ENCODE data around the gene DEDD. TPM values are rescaled to one million over a fixed set of nuclear protein-coding genes. Genes with fewer than 3 reads are reported as not detected.

The DEDD gene
- total RNA-seq, 6 donors from 2014 or later = 26.7 to 45.1 (median 35.1) TPM

- 61 to 65% methylated on average over 9 of the region's 9 CpGs for WGBS, 2 donors
- H3K36me3 ChIP-seq = peaks cover 11 to 31% (median 20%) of the 10 kb centered on the region in 4 donors
- no peak for TF ChIP-seq POLR2A (IDR thresholded peaks at IDR 0.05)
- TF ChIP-seq EP300 (IDR thresholded peaks at IDR 0.05) = no peak
- TF ChIP-seq, protein P1, sequence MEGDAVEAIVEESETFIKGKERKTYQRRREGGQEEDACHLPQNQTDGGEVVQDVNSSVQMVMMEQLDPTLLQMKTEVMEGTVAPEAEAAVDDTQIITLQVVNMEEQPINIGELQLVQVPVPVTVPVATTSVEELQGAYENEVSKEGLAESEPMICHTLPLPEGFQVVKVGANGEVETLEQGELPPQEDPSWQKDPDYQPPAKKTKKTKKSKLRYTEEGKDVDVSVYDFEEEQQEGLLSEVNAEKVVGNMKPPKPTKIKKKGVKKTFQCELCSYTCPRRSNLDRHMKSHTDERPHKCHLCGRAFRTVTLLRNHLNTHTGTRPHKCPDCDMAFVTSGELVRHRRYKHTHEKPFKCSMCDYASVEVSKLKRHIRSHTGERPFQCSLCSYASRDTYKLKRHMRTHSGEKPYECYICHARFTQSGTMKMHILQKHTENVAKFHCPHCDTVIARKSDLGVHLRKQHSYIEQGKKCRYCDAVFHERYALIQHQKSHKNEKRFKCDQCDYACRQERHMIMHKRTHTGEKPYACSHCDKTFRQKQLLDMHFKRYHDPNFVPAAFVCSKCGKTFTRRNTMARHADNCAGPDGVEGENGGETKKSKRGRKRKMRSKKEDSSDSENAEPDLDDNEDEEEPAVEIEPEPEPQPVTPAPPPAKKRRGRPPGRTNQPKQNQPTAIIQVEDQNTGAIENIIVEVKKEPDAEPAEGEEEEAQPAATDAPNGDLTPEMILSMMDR (IDR thresholded peaks at IDR 0.05) = no peak
- TF ChIP-seq POLR2AphosphoS5 (IDR thresholded peaks at IDR 0.05) = no peak
- no peaks in the 10 kb centered on the region for H3K9me3 ChIP-seq
- no peaks in the 10 kb centered on the region for H3K27me3 ChIP-seq
- peaks cover 19 to 24% (median 24%) of the 10 kb centered on the region in 4 donors for H3K4me1 ChIP-seq
- DNase-seq (no peak), ATAC-seq (ENCODE audit: low FRiP score in 2 of 2) (no peak)
- H3K27ac ChIP-seq = peak overlapping the region; percentile 83 to 94 (median 93)
- H3K4me3 ChIP-seq = peak overlapping the region in 3 of 4 donors; percentile 64 to 77 (median 65)
Observed at GRCh38 chr1:161177936-161178244, 45.4 kb upstream of the DEDD start.

- WGBS, 2 donors = 5 to 12% methylated on average over 20 to 44 of the region's 50 CpGs
- peak in 2 of 4 donors; percentile 54 to 84 for TF ChIP-seq POLR2A (IDR thresholded peaks at IDR 0.05)
- peak; percentile 88 to 92 for TF ChIP-seq POLR2AphosphoS5 (IDR thresholded peaks at IDR 0.05)
- peak in 1 of 4 donors; percentile 7 for TF ChIP-seq EP300 (IDR thresholded peaks at IDR 0.05)
- TF ChIP-seq, protein P1 (IDR thresholded peaks at IDR 0.05) = peak in 2 of 6 experiments; percentile 12 to 21
- Histone ChIP-seq H3K36me3 (peaks cover 12 to 36% (median 25%) of the 10 kb centered on the region in 4 donors), H3K27me3 (no peaks in the 10 kb centered on the region), H3K4me3 (peak within 1 kb of the TSS; percentile 39 to 77 (median 64)), H3K9me3 (no peaks in the 10 kb centered on the region), H3K27ac (peak within 1 kb of the TSS; percentile 83 to 94 (median 93)), H3K4me1 (peaks cover 19 to 29% (median 24%) of the 10 kb centered on the region in 4 donors)
- DNase-seq = peak; percentile 90 to 100
- ATAC-seq (ENCODE audit: low FRiP score in 2 of 2) = peak; percentile 96 to 99
Observed at GRCh38 chr1:161177112-161177935, 44.9 kb upstream of the DEDD start, which contains the start of gene B4GALT3. B4GALT3 (minus strand) TSS chr1:161177507; CDS start chr1:161176060, 1,447 bp downstream.

DNA sequence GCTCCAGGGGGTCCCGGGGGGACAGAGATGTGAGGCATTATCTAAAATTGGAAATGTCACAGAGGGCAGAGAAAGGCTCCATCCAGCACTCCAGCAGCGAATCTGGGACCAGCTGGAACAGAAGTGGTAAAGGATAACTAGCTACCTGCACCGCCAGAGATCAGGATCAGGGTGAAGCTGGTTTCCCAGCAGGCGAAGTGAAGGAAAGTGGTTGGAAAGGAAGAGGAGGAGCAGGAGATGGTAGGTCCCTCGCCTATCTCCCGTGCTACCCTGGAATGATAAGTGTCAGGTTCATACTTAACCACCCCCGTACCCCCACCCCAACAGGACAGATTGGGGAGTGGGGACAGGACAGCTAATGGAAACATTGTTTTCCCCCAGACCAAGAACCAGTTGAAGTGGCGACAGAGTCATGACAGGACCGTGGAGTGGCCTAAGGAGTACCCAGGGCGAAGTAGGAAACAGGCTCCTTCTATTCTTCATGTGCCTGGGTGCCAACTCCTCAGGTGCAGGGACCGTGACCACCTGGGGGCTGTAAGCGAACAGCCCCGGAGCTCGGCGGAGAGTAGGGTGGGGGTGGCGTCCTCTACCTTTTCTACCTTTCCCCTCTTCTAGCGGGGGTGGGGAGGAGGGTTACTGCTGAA is 44.1 kb upstream of the DEDD start:
- no peaks in the 10 kb centered on the region for H3K27me3 ChIP-seq
- DNase-seq (no peak), ATAC-seq (ENCODE audit: low FRiP score in 2 of 2) (peak; percentile 5 to 44)
- peak overlapping the region; percentile 83 to 94 (median 93) for H3K27ac ChIP-seq
- peak overlapping the region; percentile 39 to 77 (median 64) for H3K4me3 ChIP-seq
- peaks cover 20 to 44% (median 31%) of the 10 kb centered on the region in 4 donors for H3K36me3 ChIP-seq
- H3K9me3 ChIP-seq = no peaks in the 10 kb centered on the region
- H3K4me1 ChIP-seq = peaks cover 19 to 29% (median 24%) of the 10 kb centered on the region in 4 donors
- 23 to 28% methylated on average over 11 to 17 of the region's 17 CpGs for WGBS, 2 donors
- no peak for TF ChIP-seq POLR2AphosphoS5 (IDR thresholded peaks at IDR 0.05)
- TF ChIP-seq POLR2A (IDR thresholded peaks at IDR 0.05) = no peak
- TF ChIP-seq, protein P1 (IDR thresholded peaks at IDR 0.05) = no peak
- no peak for TF ChIP-seq EP300 (IDR thresholded peaks at IDR 0.05)

GRCh38 chr1:161175771-161176453 is 43.4 kb upstream of the DEDD start:
- ATAC-seq (ENCODE audit: low FRiP score in 2 of 2) (no peak), DNase-seq (no peak)
- Histone ChIP-seq H3K36me3 (peaks cover 22 to 50% (median 38%) of the 10 kb centered on the region in 4 donors), H3K27me3 (no peaks in the 10 kb centered on the region), H3K4me1 (peaks cover 19 to 29% (median 24%) of the 10 kb centered on the region in 4 donors), H3K9me3 (no peaks in the 10 kb centered on the region), H3K4me3 (peak overlapping the region in 2 of 4 donors; percentile 64 to 77), H3K27ac (peak overlapping the region; percentile 83 to 94 (median 93))
- 88 to 91% methylated on average over 10 of the region's 10 CpGs for WGBS, 2 donors
- TF ChIP-seq POLR2A (IDR thresholded peaks at IDR 0.05) (no peak), POLR2AphosphoS5 (IDR thresholded peaks at IDR 0.05) (no peak), EP300 (IDR thresholded peaks at IDR 0.05) (no peak)
- TF ChIP-seq, protein P1 (IDR thresholded peaks at IDR 0.05) = no peak
